Measurements from ENCODE around the gene RIOK2.
"Not testable (repeated sequence)": the region's sequence is repeated elsewhere in the genome, so short reads cannot be mapped to it uniquely, and the experiment has no call there.

RIOK2 gene

DNA sequence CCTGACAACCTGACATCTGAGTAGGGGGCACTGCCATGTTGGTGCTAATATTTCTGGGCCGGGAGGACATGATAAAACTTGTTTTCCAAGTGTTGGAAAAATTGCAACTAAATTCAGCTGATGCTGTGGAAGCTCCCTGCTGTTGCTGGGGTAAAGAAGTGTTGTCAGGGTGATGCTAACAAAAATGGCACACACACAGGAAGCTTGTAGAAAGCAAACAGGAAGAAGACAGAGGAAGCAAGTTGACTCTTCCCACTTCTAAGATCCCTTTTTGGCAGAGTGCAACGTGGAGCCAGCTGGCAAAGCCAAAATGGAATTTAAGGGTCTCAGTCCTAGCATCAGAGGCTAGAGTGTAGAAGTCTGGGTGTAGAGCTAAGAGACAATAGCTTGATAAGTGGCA lies 11.3 kb upstream of the RIOK2 start:
- H3K9ac ChIP-seq (ENCODE audit: low read length), result no peak overlapping the region
- H3K4me3 ChIP-seq (ENCODE audit: low read depth, low read length), result no peak overlapping the region
- peaks cover 13% of the 10 kb centered on the region; the same call in 1 of the 2 replicates for H3K4me1 ChIP-seq (ENCODE audit: control insufficient read depth, insufficient read depth, low read length)

DNA sequence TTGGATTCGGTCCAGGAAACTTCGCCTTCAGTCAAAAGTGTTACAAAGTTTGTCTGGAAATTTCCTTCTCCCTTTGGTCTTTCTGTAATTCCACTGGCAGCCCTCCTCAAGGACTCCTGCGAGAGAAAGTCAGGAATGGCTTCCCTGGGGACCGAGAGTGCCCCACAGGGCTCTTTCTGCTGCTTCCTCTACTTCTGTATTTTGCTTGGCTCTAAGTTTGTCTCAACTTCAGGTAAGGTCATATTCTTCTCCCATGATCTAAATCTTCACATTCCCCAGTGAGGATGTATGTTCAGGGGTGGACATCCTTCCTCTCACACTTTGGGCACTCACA lies 10.3 kb upstream of the RIOK2 start:
- Histone ChIP-seq H3K4me3 (ENCODE audit: low read depth, low read length) (peak overlapping the region; percentile 35; the same call in 1 of the 2 replicates), H3K9me3 (ENCODE audit: control insufficient read depth, insufficient read depth, low read depth, low read length) (no peaks in the 10 kb centered on the region), H3K4me1 (ENCODE audit: control insufficient read depth, insufficient read depth, low read length) (peaks cover 13% of the 10 kb centered on the region; the same call in 1 of the 2 replicates), H3K36me3 (ENCODE audit: control insufficient read depth, insufficient read depth, low read length) (no peaks in the 10 kb centered on the region), H3K27ac (ENCODE audit: low read depth, low read length) (peak overlapping the region; percentile 57; the same call in 1 of the 2 replicates), H3K9ac (ENCODE audit: low read length) (peak overlapping the region; percentile 31), H3K27me3 (ENCODE audit: control insufficient read depth, insufficient read depth, low read length) (no peaks in the 10 kb centered on the region)

More for the DNA sequence above, 11.3 kb upstream of the RIOK2 start:
- no peaks in the 10 kb centered on the region for H3K9me3 ChIP-seq (ENCODE audit: control insufficient read depth, insufficient read depth, low read depth, low read length)
- no peaks in the 10 kb centered on the region for H3K27me3 ChIP-seq (ENCODE audit: control insufficient read depth, insufficient read depth, low read length)
- no peaks in the 10 kb centered on the region for H3K36me3 ChIP-seq (ENCODE audit: control insufficient read depth, insufficient read depth, low read length)
- no peak overlapping the region for H3K27ac ChIP-seq (ENCODE audit: low read depth, low read length)

DNA sequence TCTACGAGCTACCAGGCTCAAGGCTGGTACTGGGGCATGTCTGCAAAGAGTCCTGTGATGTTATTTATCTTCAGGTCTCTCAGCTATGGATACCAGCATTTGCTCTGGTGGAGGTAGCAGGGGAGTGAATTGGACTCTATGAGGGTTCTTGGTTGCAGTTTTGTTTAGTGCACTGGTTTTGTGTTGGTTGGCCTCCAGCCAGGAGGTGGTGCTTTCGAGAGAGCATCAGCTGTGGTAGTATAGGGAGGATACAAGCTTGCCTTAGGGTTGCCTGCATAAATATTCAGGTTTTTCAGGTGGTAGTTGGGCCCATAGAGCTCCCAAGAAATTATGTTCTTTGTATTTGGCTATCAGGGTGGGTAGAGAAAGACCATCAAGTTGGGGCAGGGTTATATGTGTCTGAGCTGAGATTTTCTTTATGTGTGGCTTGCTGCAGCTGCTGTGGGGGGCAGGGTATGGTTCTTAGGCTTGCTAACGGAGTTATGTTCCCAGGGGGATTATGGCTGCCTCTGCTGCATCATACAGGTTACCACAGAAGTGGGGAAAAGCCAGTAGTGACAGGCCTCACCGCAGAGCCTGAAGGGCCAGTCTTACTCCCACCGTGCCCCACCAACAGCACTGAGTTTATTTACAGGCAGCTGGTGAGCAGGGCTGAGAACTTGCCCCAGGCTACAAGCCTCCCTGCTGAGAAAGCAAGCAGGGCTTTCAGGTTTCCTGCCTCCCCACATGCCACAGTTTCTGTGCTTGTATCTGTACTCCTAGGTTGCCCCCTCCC lies 9.7 kb upstream of the RIOK2 start:
- Histone ChIP-seq H3K9ac (ENCODE audit: low read length) (peak overlapping the region; percentile 31), H3K36me3 (ENCODE audit: control insufficient read depth, insufficient read depth, low read length) (no peaks in the 10 kb centered on the region), H3K27ac (ENCODE audit: low read depth, low read length) (peak overlapping the region; percentile 57; the same call in 1 of the 2 replicates), H3K4me3 (ENCODE audit: low read depth, low read length) (peak overlapping the region; percentile 35; the same call in 1 of the 2 replicates), H3K4me1 (ENCODE audit: control insufficient read depth, insufficient read depth, low read length) (peaks cover 13% of the 10 kb centered on the region; the same call in 1 of the 2 replicates), H3K9me3 (ENCODE audit: control insufficient read depth, insufficient read depth, low read depth, low read length) (no peaks in the 10 kb centered on the region), H3K27me3 (ENCODE audit: control insufficient read depth, insufficient read depth, low read length) (no peaks in the 10 kb centered on the region)

DNA sequence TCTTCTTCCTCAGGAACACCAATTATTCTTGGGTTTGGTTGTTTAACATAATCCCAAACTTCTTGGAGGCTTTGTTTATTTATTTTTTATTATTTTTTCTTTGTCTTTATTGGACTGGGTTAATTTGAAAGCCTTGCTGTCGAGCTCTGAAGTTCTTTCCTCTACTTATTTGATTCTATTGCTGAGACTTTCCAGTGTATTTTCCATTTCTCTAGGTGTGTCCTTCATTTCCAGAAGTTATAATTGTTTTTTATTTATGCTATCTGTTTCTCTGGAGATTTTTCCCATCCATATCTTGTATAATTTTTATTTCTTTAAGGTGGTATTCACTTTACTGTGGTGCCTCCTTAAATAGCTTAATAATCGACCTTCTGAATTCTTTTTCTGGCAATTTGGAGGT lies 8.8 kb upstream of the RIOK2 start:
- H3K4me3 ChIP-seq (ENCODE audit: low read depth, low read length), result no peak overlapping the region
- H3K9ac ChIP-seq (ENCODE audit: low read length), result no peak overlapping the region
- H3K27me3 ChIP-seq (ENCODE audit: control insufficient read depth, insufficient read depth, low read length), result no peaks in the 10 kb centered on the region

DNA sequence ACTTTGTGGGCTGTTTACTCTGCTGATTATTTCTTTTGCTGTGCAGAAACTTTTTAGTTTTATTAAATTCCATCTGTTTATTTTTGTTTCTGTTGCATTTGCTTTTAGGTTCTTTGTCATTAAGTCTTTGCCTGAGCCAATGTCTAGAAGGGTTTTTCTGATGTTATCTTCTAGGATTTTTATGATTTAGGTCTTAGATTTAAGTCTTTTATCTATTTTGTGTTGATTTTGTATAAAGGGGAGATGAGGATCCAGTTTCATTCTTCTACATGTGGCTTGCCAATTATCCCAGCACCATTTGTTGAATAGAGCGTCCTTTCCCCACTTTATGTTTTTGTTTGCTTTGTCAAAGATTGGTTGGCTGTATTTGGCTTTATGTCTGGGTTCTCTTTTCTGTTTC lies 6.5 kb upstream of the RIOK2 start:
- H3K9ac ChIP-seq (ENCODE audit: low read length); H3K27ac ChIP-seq (ENCODE audit: low read depth, low read length); H3K27me3 ChIP-seq (ENCODE audit: control insufficient read depth, insufficient read depth, low read length); H3K9me3 ChIP-seq (ENCODE audit: control insufficient read depth, insufficient read depth, low read depth, low read length); H3K4me3 ChIP-seq (ENCODE audit: low read depth, low read length); H3K36me3 ChIP-seq (ENCODE audit: control insufficient read depth, insufficient read depth, low read length): not testable (repeated sequence)
- H3K4me1 ChIP-seq (ENCODE audit: control insufficient read depth, insufficient read depth, low read length), result peaks cover 13% of the 10 kb centered on the region; the same call in 1 of the 2 replicates

More for the DNA sequence above, 8.8 kb upstream of the RIOK2 start:
- Histone ChIP-seq H3K4me1 (ENCODE audit: control insufficient read depth, insufficient read depth, low read length) (peaks cover 13% of the 10 kb centered on the region; the same call in 1 of the 2 replicates), H3K36me3 (ENCODE audit: control insufficient read depth, insufficient read depth, low read length) (no peaks in the 10 kb centered on the region), H3K9me3 (ENCODE audit: control insufficient read depth, insufficient read depth, low read depth, low read length) (no peaks in the 10 kb centered on the region), H3K27ac (ENCODE audit: low read depth, low read length) (no peak overlapping the region)

DNA sequence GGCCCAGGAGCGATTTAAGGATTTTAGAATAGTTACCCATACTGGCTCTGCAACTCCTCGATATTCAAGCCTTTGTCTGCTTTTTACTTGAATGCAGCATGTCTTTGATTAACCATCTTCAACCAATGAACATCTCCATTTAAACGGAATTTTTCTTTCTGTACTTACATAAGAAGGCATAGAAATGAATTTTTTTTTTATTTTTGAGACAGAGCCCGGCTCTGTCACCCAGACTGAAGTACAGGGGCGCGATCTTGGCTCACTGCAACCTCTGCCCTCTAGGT lies 825 bp upstream of the RIOK2 start:
- peak overlapping the region; percentile 97 for H3K4me3 ChIP-seq (ENCODE audit: low read depth, low read length)
- no peak overlapping the region for H3K9ac ChIP-seq (ENCODE audit: low read length)
- peaks cover 5% of the 10 kb centered on the region for H3K36me3 ChIP-seq (ENCODE audit: control insufficient read depth, insufficient read depth, low read length)
- H3K4me1 ChIP-seq (ENCODE audit: control insufficient read depth, insufficient read depth, low read length), result 0 out of 2 replicates have a peak, but pooled peaks cover 8% of the 10 kb centered on the region
- H3K27me3 ChIP-seq (ENCODE audit: control insufficient read depth, insufficient read depth, low read length), result peaks cover 8% of the 10 kb centered on the region; the same call in 1 of the 2 replicates
- no peak overlapping the region for H3K27ac ChIP-seq (ENCODE audit: low read depth, low read length)
- H3K9me3 ChIP-seq (ENCODE audit: control insufficient read depth, insufficient read depth, low read depth, low read length), result no peaks in the 10 kb centered on the region

DNA sequence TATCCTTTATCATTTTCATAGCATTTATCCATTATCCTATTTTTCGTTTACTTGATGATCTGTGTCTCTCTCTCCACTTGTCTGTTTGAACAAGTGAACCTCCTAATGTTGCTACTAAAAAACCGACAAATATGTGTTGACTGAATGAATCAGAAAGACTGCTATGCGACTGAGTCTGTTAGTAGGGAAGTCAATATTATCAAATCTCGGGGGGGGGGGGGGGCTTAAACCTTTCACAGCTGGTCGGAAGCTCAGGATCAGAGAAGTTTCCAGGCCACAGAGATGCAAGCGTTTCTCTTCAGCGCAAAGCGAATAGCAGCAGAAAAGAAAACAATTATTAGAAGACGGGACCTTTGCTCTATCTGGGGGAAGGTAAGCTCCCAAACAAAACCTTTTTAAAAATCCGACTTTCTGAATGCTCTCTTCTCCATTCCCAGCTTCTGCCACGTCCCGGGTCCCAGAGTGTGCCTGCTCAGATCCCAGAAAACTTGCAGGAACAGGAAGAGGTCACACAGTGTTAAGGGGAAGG lies 412 bp downstream of the RIOK2 start:
- peaks cover 17% of the 10 kb centered on the region for H3K36me3 ChIP-seq (ENCODE audit: control insufficient read depth, insufficient read depth, low read length)
- 0 out of 2 replicates have a peak, but pooled peaks cover 8% of the 10 kb centered on the region for H3K4me1 ChIP-seq (ENCODE audit: control insufficient read depth, insufficient read depth, low read length)
- peak overlapping the region; percentile 80 for H3K9ac ChIP-seq (ENCODE audit: low read length)
- H3K4me3 ChIP-seq (ENCODE audit: low read depth, low read length), result peak overlapping the region; percentile 97
- H3K27ac ChIP-seq (ENCODE audit: low read depth, low read length), result peak overlapping the region; percentile 92
- H3K9me3 ChIP-seq (ENCODE audit: control insufficient read depth, insufficient read depth, low read depth, low read length), result no peaks in the 10 kb centered on the region
- H3K27me3 ChIP-seq (ENCODE audit: control insufficient read depth, insufficient read depth, low read length), result peaks cover 8% of the 10 kb centered on the region; the same call in 1 of the 2 replicates

DNA sequence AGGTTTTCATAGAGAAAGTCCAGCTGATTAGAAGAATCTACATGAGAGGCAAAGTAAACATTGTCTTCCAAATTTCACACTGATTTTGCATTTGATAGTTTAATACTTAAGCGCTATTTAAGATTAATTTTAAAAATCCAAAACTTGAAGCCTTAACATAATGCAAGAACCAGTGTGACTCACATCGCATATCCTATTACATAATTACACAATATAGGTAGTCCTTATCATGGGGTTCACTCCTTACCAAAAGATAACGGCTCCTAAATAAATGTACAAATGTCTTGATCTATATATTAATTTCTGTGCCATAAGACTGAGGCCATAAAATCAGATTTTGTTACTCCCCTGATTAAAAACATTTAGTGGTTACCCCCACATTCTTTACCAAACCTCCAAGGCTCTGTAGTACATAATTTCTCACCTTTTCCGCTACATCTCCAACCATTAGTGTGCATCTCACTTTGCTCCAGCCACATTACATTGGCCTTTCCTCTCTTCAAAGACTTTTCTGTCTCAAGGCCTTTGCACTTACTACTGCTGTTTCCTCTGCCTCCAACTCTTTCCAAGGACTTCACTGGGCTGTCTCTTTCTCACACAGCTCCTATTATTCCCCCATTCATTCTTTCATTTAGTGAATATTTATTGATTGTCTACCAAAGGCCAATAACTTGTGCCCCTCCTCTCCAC lies 1.0 kb downstream of the RIOK2 start:
- H3K9ac ChIP-seq (ENCODE audit: low read length), result peak overlapping the region; percentile 80
- H3K4me1 ChIP-seq (ENCODE audit: control insufficient read depth, insufficient read depth, low read length), result 0 out of 2 replicates have a peak, but pooled peaks cover 8% of the 10 kb centered on the region
- H3K36me3 ChIP-seq (ENCODE audit: control insufficient read depth, insufficient read depth, low read length), result peaks cover 24% of the 10 kb centered on the region
- H3K27ac ChIP-seq (ENCODE audit: low read depth, low read length), result no peak overlapping the region
- peak overlapping the region; percentile 97 for H3K4me3 ChIP-seq (ENCODE audit: low read depth, low read length)
- no peaks in the 10 kb centered on the region for H3K9me3 ChIP-seq (ENCODE audit: control insufficient read depth, insufficient read depth, low read depth, low read length)
- H3K27me3 ChIP-seq (ENCODE audit: control insufficient read depth, insufficient read depth, low read length), result peaks cover 8% of the 10 kb centered on the region; the same call in 1 of the 2 replicates

DNA sequence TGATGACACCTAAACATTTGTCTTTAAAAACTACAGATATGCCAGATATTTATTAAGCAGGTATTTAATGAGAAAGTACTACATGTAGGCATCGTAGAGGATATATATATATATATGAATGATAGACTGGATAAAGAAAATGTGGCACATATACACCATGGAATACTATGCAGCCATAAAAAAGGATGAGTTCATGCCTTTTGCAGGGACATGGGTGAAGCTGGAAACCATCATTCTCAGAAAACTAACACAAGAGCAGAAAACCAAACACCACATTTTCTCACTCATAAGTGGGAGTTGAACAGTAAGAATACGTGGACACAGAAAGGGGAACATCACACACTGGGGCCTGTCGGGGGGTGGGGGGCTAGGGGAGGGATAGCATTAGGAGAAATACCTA lies 3.6 kb downstream of the RIOK2 start:
- H3K27ac ChIP-seq (ENCODE audit: low read depth, low read length); H3K9ac ChIP-seq (ENCODE audit: low read length); H3K4me1 ChIP-seq (ENCODE audit: control insufficient read depth, insufficient read depth, low read length); H3K27me3 ChIP-seq (ENCODE audit: control insufficient read depth, insufficient read depth, low read length); H3K9me3 ChIP-seq (ENCODE audit: control insufficient read depth, insufficient read depth, low read depth, low read length); H3K4me3 ChIP-seq (ENCODE audit: low read depth, low read length): not testable (repeated sequence)
- peaks cover 48% of the 10 kb centered on the region for H3K36me3 ChIP-seq (ENCODE audit: control insufficient read depth, insufficient read depth, low read length)

DNA sequence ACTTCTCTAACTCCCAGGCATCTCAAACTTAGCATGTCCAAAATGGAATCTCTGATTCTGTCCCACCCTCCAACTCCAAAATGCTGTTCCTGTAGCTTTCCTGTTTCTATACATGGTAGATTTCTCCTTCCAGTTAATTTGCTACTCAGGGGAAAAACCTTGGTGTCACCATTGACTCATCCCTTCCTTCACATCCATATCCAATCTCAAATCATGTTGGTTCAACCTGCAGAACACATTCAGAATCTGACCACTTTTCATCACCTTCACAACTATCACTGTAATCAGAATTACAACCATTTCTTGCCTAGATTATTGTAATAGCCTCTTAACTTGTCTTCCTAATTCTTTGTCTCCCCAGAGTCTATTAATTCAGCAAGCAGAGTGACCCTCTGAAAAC lies 10.8 kb downstream of the RIOK2 start:
- Histone ChIP-seq H3K9ac (ENCODE audit: low read length) (no peak overlapping the region), H3K9me3 (ENCODE audit: control insufficient read depth, insufficient read depth, low read depth, low read length) (no peaks in the 10 kb centered on the region), H3K4me1 (ENCODE audit: control insufficient read depth, insufficient read depth, low read length) (no peaks in the 10 kb centered on the region), H3K36me3 (ENCODE audit: control insufficient read depth, insufficient read depth, low read length) (peaks cover 98% of the 10 kb centered on the region), H3K27me3 (ENCODE audit: control insufficient read depth, insufficient read depth, low read length) (no peaks in the 10 kb centered on the region), H3K4me3 (ENCODE audit: low read depth, low read length) (no peak overlapping the region), H3K27ac (ENCODE audit: low read depth, low read length) (no peak overlapping the region)

DNA sequence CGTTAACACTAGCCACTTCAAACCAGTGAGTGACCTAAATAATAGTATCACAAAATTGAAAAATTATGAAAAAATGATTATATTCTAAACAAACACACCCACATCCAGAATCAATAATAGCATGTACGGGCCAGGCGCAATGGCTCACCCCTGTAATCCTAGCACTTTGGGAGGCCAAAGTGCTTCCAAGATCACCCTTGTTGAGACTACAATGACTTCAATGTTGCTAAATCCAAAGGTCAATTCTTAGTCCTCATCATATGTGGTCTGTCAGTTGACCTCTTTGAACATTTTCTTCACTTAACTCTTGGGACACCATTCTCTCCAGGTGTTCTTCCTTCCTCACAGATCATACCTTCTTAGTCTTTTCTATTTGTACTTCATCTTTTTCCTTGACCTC lies 11.3 kb downstream of the RIOK2 start:
- H3K4me3 ChIP-seq (ENCODE audit: low read depth, low read length), result no peak overlapping the region
- no peak overlapping the region for H3K9ac ChIP-seq (ENCODE audit: low read length)
- peaks cover 98% of the 10 kb centered on the region for H3K36me3 ChIP-seq (ENCODE audit: control insufficient read depth, insufficient read depth, low read length)
- no peaks in the 10 kb centered on the region for H3K4me1 ChIP-seq (ENCODE audit: control insufficient read depth, insufficient read depth, low read length)
- no peaks in the 10 kb centered on the region for H3K27me3 ChIP-seq (ENCODE audit: control insufficient read depth, insufficient read depth, low read length)
- no peaks in the 10 kb centered on the region for H3K9me3 ChIP-seq (ENCODE audit: control insufficient read depth, insufficient read depth, low read depth, low read length)
- H3K27ac ChIP-seq (ENCODE audit: low read depth, low read length), result no peak overlapping the region
